Left renal cortex interstitium (tissue), 4 donors: ENCODE measurements around the gene C6orf58. TPM values are rescaled to one million over a fixed set of nuclear protein-coding genes. Genes with fewer than 3 reads are reported as not detected.

Experiments
- DNase-seq, 4 donors: peaks; one replicate each; pipeline ENCODE4 v3.0.0-alpha.2; 2013; ENCODE audit warnings: low read depth in 4 of 4, low spot score in 2 of 4, missing footprints in 1 of 4
- polyA plus RNA-seq, 4 donors: library from polyadenylated mRNA; unstranded; fragments of 120-200 nt; gene quantifications; one replicate each; pipeline ENCODE4 v1.2.1, GENCODE V29; 2013; ENCODE audit not compliant: insufficient read length in 4 of 4

Gene C6orf58
- polyA plus RNA-seq, result 1 to 10 TPM in 2 of 4 donors, under 1 TPM in 2; 0.75 to 1.4 (median 0.98) TPM

DNA sequence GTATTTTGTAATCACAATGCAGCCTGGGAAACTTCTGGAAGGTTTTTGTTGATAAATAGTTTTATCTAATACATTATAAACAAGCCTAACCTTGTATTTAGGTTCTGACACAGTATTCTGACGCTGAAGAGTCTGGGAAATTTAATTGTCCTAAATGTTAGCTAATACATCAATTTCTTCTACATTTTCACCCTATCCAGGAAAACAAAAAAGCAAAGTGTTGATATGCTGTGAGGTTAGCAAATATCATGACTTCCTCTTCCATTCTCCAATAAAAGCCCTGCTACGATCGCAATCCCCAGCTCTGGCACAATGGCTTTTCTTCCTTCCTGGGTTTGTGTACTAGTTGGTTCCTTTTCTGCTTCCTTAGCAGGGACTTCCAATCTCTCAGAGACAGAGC is at the start of gene C6orf58:
TSS of gene C6orf58 (plus strand) at position 301 of the 400 bp plus-strand sequence. CDS start at position 313, 12 bp downstream.
- no peak for DNase-seq

DNA sequence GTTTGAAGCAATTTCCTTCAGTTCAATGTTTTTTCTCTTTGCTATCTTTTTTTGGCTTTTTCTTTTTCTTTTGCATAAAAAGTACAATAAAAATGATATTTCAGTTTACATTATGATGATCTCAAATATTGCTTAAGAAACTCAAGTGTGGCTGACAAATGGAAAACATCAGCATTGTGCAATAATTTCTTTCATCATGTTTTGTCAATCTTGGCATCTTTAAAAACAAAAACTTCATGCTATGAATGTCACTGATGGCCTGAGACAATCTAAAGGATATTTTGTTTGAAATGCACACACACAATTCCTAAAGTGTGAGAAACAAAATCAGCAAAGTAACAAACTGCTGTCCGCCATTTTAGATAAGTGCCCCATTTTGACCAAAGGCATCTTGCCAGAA is 44.0 kb upstream of the C6orf58 start:
- DNase-seq, result no peak

- no peak for DNase-seq
These were observed 43.2 kb upstream of the C6orf58 start for GRCh38 chr6:127533736-127534135.

DNA sequence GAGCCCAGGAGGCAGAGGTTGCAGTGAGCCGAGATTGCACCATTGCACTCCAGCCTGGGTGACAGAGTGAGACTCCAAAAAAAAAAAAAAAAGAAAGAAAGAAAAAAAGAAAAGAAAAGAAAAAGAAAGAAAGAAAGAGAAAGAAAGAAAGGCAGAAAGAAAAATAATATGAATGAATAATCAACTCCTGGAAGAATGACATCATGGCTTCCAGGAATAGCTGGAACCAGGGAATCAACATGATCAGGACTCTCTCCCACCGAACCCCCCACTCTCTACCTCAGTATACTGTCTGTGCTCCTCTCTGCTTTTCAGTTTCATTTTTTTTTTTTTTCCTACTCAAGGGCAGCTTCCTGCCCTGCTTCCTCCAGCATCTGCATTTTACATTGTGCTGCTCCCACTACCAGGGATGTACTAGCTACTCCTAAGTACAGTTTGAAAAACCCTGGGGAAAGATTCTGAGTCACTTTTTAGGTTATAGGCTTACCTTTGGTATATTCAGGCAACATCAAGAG is 38.2 kb upstream of the C6orf58 start:
- no peak for DNase-seq

DNA sequence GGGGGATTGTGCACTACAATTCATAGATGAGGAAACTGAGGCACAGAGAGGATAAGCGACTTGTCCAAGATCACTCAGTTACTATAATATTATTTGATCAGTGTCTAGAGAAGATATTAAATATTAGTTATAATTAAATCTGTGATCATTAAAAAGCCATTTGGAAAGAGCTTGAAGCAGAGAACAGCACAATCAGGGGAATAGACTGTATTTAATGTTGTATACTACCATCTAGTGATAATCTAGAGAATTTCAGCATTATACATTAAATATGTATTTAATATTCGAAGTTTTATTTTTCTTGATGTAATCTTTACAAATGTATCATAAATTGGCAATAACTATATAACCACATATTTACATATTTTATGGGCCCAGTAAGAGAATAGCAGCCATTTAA is 37.7 kb upstream of the C6orf58 start:
- DNase-seq, result no peak

- DNase-seq, result no peak
These were observed 29.8 kb upstream of the C6orf58 start for GRCh38 chr6:127547215-127547614.

DNA sequence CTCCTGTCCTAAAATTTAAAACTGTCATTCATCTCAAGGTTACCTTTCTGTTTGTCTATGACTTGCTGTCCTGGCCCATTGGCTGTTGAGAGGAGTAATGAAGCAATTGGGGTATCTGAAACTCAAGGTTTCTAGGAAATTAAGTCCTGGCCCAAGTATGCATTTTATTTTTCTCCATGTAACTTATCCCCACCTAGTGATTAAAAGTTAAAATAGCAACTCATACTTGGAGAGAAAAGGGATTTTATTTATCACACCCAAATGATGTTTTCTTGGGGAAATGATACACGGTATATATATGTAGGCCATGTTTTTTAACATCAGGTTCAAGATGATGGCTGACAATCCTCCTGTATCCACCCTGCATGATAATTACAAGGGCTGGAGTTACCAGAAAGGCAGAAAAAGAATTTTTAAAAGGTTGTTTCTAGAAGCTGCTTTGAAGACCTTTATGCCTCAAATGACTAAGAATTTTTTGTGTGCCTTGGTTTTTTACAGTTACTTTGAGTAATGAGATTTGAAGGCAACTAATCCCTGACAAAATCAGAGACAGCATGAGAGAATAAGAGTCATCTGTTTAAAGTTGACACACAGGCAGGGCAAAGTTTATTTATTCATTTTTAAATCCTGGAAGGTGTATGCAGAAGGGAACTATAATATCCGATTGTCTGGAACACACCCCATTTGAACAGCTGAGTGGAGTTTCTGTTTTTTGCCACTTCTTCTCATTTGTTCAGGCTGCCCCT is 28.9 kb upstream of the C6orf58 start:
- no peak for DNase-seq

DNA sequence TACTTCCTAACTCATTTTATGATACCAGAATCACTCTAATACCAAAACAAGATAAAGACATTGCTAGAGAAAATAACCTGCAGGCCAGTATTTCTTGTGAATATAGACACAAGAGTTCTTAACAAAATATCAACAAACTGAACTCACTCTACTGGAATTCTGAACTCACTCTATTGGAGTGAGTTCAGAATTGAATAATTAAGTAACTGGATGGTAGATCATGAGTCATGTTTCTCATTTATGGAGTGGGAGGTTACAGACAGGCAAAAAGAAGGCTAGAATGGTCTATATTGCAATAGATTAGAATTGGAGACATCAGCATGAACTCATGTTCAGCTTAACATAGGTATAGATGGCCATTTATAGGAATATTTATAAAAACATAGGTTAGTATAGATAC is 26.6 kb upstream of the C6orf58 start:
- DNase-seq, result no peak

DNA sequence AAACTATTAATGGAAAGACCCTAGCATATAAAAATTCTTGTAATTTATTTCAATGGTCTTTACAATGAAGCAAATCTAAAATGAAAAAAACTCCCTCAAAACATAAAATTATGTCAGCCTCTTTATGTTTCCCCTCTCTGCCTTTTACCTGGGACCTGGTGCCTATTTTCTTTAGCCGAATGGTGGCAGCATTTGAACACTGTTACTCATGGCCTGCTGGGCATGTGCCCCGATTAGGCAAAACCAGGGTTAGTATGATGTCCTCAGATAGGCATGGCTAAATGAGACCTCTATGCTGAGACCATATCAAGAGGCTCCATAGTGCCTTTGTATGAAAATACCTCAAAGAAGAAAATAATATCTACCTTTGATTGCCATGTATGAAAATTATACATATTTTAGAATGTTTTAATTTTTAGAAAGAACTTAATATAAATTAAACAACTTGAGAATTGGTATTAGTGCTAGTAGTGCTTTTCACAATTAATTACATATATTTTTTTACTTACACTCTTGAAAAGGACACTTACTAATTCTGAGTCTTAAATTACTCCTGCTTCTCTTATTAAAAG is 22.5 kb upstream of the C6orf58 start:
- no peak for DNase-seq

DNA sequence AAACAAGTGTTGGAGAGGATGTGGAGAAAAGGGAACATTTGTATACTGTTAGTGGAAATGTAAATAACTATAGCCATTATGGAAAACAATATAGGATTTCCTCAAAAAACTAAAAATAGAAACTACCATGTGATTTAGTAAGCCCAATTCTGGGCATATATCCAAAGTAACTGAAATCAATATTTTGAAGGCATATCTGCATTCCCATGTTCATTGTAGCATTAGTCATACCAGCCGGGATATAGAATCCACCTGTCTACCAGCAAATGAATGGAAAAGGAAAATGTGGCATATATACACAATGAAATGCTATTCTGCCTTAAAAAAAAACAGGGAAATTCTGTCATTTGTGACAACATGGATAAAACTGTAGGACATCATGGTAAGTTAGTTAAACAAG is 15.3 kb upstream of the C6orf58 start:
- DNase-seq, result no peak

DNA sequence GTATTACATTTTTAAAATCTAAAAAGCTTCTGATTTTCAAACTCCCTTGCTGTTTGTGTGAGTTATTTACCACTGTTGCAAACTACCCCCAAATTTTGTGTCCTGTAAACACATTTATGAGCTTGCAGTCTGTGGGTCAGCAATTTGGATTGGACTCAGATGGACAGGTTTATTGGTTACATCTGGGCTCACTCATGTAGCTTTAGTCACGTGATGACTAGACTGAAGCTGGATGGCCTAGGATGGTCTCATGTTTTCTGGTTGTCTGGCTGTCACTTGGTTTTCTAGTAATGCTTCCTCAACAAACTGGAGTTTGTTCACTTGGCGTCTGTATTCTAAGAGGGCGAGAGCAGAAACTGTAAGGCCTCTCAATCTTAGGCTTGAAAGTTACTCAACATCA is 12.2 kb upstream of the C6orf58 start:
- DNase-seq, result peak in 2 of 4 donors; percentile 2 to 11

DNA sequence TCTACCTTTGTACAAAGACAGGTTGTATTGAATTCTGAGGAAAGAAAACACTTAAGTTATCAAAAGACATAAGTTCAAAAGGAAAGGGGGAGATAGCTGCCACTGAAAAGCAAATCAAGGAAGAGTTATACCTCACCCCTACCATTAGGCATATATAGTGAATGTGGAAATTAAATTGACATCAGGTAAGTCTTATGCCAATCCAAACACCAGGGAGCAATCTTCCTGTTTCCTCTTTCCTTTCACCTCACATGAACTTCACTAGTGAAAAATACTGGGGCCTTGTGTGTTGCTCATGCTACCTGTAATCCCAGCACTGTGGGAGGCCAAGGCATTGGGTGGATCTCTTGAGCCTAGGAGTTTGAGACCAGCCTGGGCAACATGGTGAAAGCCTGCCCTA is 10.9 kb upstream of the C6orf58 start:
- no peak for DNase-seq

DNA sequence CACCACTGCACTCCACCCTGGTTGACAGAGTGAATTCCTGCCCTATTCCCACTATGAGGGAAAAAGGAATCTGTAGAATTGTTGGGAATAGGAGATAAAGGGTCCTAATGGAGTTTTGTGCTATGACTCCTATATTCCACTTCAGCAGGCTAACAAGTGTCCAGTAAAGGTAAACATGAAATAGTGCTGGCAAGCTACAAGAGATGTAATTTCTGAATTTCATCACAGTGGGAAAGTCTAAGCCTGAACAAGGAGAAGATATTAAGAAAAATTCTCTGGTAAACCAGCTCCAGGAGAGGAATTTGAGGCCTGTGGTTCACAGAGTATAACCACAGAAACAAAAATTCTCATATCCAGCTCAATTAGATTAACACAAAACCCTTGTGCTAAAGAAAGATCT is 10.3 kb upstream of the C6orf58 start:
- DNase-seq, result no peak

DNA sequence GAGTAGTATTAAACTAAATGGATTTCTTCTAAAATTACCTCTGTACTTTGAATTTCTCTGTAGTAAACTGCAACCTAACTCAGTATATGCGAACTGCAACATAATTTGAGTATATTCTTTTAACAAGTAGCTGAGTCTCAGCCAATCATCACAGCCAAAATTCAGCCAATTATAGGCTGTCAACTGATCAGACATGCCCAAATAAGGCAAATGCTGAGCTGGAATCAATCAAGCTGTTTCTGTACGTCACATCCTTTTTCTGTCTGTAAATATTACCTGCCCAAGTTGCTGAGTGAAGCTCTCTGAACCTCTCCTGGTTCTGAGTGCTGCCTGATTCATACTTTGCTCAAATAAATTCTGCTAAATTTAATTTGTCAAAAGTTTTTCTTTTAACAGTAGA is 9.5 kb upstream of the C6orf58 start:
- DNase-seq, result no peak

GRCh38 chr6:127570739-127571389 is 6.1 kb upstream of the C6orf58 start:
- DNase-seq, result no peak

DNA sequence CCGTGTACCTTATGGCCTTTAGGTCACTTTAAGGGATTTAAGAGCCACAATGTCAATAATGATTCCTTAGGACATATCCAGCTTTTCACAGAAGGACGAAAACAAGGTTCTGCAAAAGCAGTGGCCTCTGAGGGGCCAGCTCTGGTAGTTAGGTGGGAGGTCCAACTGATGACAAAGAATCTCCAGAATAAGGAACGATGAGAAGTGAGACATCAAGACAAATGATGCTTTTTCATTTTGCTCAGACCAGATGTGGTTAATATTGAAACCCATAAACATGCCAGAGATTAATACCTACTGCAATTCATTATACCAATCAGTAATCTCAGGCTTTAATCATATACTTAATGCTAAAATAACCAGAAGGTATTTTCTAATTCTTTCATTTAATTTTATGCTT is 1.9 kb downstream of the C6orf58 start:
- DNase-seq, result no peak

DNA sequence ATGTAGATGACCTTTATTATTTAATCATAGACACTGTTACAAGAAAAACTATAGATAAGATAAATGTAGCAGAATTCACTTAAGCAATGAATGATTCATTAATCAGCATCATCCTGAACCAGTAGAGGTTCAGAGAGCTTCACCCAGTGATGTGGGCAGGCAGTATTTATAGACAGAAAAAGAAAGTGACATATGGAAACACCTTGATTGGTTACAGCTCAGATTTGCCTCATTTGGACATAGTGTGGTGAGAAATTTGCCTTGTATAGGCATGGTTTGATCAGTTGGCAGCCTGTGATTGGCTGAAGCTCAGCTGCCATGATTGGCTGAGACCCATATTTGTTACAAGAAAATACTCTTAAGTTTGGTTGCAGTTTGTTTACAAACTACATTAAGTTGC is 4.6 kb downstream of the C6orf58 start:
- DNase-seq, result no peak

- DNase-seq, result no peak
These were observed 5.9 kb downstream of the C6orf58 start for GRCh38 chr6:127582777-127583462.

DNA sequence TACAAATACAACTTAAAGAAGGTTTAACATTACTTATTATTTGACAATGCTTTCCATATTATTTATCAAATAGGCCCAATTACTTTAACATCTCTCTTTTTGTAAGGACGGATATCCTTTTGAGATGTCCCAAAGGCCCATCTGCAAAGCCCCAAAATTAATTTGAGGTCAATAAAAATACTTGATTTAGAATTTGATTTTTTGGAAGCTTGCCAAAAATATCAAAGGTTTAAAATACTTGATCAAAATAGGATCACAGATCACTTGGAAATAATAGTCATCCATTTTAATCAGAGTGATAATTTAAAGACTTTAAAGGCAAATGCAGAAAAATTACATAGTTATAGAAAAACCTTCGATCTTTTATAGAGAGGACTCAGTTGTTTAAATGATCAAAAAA is 8.1 kb downstream of the C6orf58 start:
- no peak for DNase-seq

GRCh38 chr6:127586372-127586771 is 9.4 kb downstream of the C6orf58 start:
- no peak for DNase-seq

DNA sequence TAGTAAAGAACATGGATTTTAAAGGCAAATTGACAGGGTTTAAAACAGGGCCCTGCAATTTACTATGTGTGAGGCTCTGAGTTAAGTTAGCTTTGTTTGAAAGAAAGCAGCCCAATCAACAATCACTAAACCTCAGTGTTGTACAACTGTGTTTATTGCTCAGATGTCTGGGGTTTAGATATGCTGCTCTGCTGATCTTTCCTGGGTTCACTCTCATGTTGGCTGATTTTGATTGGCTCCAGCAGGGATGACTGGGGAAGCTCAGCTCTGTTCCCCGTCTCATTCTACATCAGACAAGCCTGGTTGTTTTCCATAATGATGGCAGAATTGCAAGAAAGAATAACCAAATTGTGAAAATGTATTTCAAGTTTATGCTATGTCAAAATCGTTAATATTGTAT is 10.9 kb downstream of the C6orf58 start:
- no peak for DNase-seq
